ENCODE data around the gene PICALM. TPM values are rescaled to one million over a fixed set of nuclear protein-coding genes. Genes with fewer than 3 reads are reported as not detected.

Gene PICALM
- total and polyA plus RNA-seq, 12 donors: 33.9 to 217 (median 116) TPM

DNA sequence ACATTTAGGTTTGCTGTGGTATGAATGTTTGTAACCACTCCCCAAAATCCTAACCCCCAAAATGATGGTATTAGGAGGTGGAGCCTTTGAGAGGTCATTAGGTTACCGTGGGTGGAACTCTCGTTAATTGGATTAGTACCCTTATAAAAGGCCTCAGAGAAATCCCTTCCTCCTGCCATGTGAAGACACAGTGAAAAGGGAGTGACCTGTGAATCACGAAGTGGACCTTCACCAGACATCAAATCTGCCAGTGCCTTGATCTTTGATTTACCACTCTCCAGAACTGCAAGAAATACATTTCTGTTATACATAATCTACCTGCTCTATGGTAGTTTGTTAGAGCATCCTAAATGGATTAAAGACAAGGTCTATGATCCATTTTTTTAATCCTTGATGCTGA lies 12.6 kb upstream of the PICALM start:
- H3K4me1 ChIP-seq (replicated peaks in 1 of 2): no peaks in the 10 kb centered on the region
- TF ChIP-seq, protein P1, sequence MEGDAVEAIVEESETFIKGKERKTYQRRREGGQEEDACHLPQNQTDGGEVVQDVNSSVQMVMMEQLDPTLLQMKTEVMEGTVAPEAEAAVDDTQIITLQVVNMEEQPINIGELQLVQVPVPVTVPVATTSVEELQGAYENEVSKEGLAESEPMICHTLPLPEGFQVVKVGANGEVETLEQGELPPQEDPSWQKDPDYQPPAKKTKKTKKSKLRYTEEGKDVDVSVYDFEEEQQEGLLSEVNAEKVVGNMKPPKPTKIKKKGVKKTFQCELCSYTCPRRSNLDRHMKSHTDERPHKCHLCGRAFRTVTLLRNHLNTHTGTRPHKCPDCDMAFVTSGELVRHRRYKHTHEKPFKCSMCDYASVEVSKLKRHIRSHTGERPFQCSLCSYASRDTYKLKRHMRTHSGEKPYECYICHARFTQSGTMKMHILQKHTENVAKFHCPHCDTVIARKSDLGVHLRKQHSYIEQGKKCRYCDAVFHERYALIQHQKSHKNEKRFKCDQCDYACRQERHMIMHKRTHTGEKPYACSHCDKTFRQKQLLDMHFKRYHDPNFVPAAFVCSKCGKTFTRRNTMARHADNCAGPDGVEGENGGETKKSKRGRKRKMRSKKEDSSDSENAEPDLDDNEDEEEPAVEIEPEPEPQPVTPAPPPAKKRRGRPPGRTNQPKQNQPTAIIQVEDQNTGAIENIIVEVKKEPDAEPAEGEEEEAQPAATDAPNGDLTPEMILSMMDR (IDR thresholded peaks at IDR 0.05): no peak
- no peak for TF ChIP-seq POLR2A (IDR thresholded peaks at IDR 0.05)
- no peaks in the 10 kb centered on the region for H3K9me3 ChIP-seq (replicated peaks in 1 of 3)
- 82 to 87% (median 84%) methylated on average over 3 of the region's 3 CpGs for WGBS, 4 donors
- H3K27me3 ChIP-seq: no peaks in the 10 kb centered on the region
- no peak for DNase-seq
- H3K36me3 ChIP-seq (replicated peaks in 1 of 2): no peaks in the 10 kb centered on the region
- H3K27ac ChIP-seq: no peak overlapping the region
- intact Hi-C loops (cut with DNase I): no loop called here
- no peak overlapping the region for H3K4me3 ChIP-seq

GRCh38 chr11:86079421-86079820 lies 10.5 kb upstream of the PICALM start:
- Histone ChIP-seq H3K36me3 (replicated peaks in 1 of 2) (no peaks in the 10 kb centered on the region), H3K9me3 (replicated peaks in 1 of 3) (no peaks in the 10 kb centered on the region), H3K27me3 (no peaks in the 10 kb centered on the region), H3K4me1 (replicated peaks in 1 of 2) (no peaks in the 10 kb centered on the region), H3K27ac (no peak overlapping the region), H3K4me3 (no peak overlapping the region)
- no peak for TF ChIP-seq POLR2A (IDR thresholded peaks at IDR 0.05)
- TF ChIP-seq, protein P1 (IDR thresholded peaks at IDR 0.05): no peak
- DNase-seq: no peak
- intact Hi-C loops (cut with DNase I): no loop called here
- WGBS, 4 donors: 83 to 90% (median 86%) methylated on average over 3 of the region's 3 CpGs

GRCh38 chr11:86073948-86074347 lies 5.1 kb upstream of the PICALM start:
- no peak for DNase-seq
- TF ChIP-seq, protein P1 (IDR thresholded peaks at IDR 0.05): no peak
- TF ChIP-seq POLR2A (IDR thresholded peaks at IDR 0.05): no peak
- Histone ChIP-seq H3K27me3 (no peaks in the 10 kb centered on the region), H3K9me3 (replicated peaks in 1 of 3) (no peaks in the 10 kb centered on the region), H3K27ac (no peak overlapping the region), H3K4me1 (replicated peaks in 1 of 2) (peaks cover 0 to 13% of the 10 kb centered on the region in 2 donors), H3K36me3 (replicated peaks in 1 of 2) (no peaks in the 10 kb centered on the region), H3K4me3 (no peak overlapping the region)
- 77 to 92% (median 80%) methylated on average over 2 of the region's 2 CpGs for WGBS, 4 donors
- intact Hi-C loops (cut with DNase I): no loop called here

DNA sequence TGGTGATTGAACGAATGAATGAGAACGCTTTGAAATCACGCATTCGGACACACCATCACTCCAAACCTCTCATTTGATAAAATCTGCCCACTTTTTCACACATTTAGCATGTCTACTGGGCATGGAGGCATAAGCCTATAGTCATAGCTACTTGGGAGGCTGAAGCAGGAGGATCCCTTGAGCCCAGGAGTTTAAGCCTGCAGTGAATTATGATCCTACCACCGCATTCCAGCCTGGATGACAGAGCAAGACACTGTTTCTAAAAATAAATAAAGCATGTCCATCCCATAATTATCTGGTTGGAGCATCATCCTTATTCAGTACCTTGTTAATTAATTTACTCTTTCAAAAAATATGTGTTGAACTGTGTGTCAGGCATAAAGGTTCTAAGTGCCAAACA lies 3.3 kb upstream of the PICALM start:
- H3K9me3 ChIP-seq (replicated peaks in 1 of 3): no peaks in the 10 kb centered on the region
- H3K27me3 ChIP-seq: no peaks in the 10 kb centered on the region
- intact Hi-C loops (cut with DNase I): no loop called here
- 91 to 95% (median 94%) methylated on average over 5 of the region's 5 CpGs for WGBS, 4 donors
- no peak for DNase-seq
- no peak overlapping the region for H3K27ac ChIP-seq
- H3K4me1 ChIP-seq (replicated peaks in 1 of 2): peaks cover 1 to 13% of the 10 kb centered on the region in 2 donors
- TF ChIP-seq, protein P1 (IDR thresholded peaks at IDR 0.05): no peak
- no peak for TF ChIP-seq POLR2A (IDR thresholded peaks at IDR 0.05)
- H3K4me3 ChIP-seq: no peak overlapping the region
- H3K36me3 ChIP-seq (replicated peaks in 1 of 2): no peaks in the 10 kb centered on the region

Data from adrenal gland (tissue), 12 donors.